A673 (cell line): Measurements from ENCODE around the gene GLOD4. TPM values are rescaled to one million over a fixed set of nuclear protein-coding genes. Genes with fewer than 3 reads are reported as not detected.

ENCODE experiments used
- BruUV-seq: library from RNA; stranded (reverse); fragments of 400-500 nt; replicated peaks from 2 replicates; lab custom pipeline; 2021; lab: Mats Ljungman, UMichigan
- CTCF ChIA-PET: fragments of 300-600 bp; sonication (Branson Sonifier 250); formaldehyde crosslinking; loops from one replicate; lab custom pipeline; 2022; ENCODE audit warnings: antibody characterized with exemption; lab: Charles Lee
- POLR2A ChIA-PET: fragments of 300-600 bp; sonication (Branson Sonifier 250); formaldehyde crosslinking; loops from one replicate; lab custom pipeline; 2022; ENCODE audit warnings: antibody characterized with exemption; ENCODE audit not compliant: low non-redundant PET; lab: Charles Lee
- DNase-seq: peaks from one replicate; pipeline ENCODE4 v3.0.0-alpha.2; 2015; ENCODE audit warnings: low spot score
- H3K27ac ChIP-seq: fragments of 200-600 bp; sonication (generic); 2 replicates; pipeline ENCODE4 v1.5.1; 2016; ENCODE audit warnings: mixed run types, low read depth, mild to moderate bottlenecking, mixed read lengths, antibody characterized with exemption, low read length; ENCODE audit not compliant: poor library complexity, severe bottlenecking
- H3K27me3 ChIP-seq: fragments of 200-600 bp; sonication (generic); replicated peaks from 2 replicates; pipeline ENCODE4 v1.6.1; 2017; ENCODE audit warnings: mixed run types, low read depth, mild to moderate bottlenecking, mixed read lengths, antibody characterized with exemption, low read length; ENCODE audit not compliant: insufficient read depth, poor library complexity
- H3K36me3 ChIP-seq: fragments of 200-600 bp; sonication (generic); 2 replicates; pipeline ENCODE4 v1.6.1; 2016; ENCODE audit warnings: mixed run types, mild to moderate bottlenecking, mixed read lengths, antibody characterized with exemption, low read length; ENCODE audit not compliant: insufficient read depth, poor library complexity, severe bottlenecking
- H3K4me1 ChIP-seq: fragments of 200-600 bp; sonication (generic); 2 replicates; pipeline ENCODE4 v1.6.1; 2017; ENCODE audit warnings: mixed run types, mild to moderate bottlenecking, mixed read lengths, antibody characterized with exemption, low read length; ENCODE audit not compliant: insufficient read depth, poor library complexity, severe bottlenecking
- H3K4me3 ChIP-seq: fragments of 200-600 bp; sonication (generic); 2 replicates; pipeline ENCODE4 v1.5.1; 2016; ENCODE audit warnings: low read depth, mixed run types, mild to moderate bottlenecking, mixed read lengths, low read length; ENCODE audit not compliant: poor library complexity, severe bottlenecking
- H3K9me3 ChIP-seq: fragments of 200-600 bp; sonication (generic); 2 replicates; pipeline ENCODE4 v1.6.1; 2016; ENCODE audit warnings: mixed run types, low read depth, mild to moderate bottlenecking, mixed read lengths, antibody characterized with exemption, low read length; ENCODE audit not compliant: poor library complexity, severe bottlenecking
- CTCF ChIP-seq: fragments of 300-800, 200-600 bp; sonication (generic); conservative IDR thresholded peaks from 2 replicates; pipeline ENCODE4 v1.5.1; 2017; ENCODE audit warnings: low read depth, mild to moderate bottlenecking, antibody characterized with exemption, low read length, moderate library complexity, mixed read lengths
- EZH2 ChIP-seq: fragments of 200-600 bp; sonication (generic); IDR thresholded peaks from 2 replicates; pipeline ENCODE4 v1.6.1; 2017; ENCODE audit warnings: borderline replicate concordance, low read depth, mild to moderate bottlenecking, mixed read lengths, antibody characterized with exemption, low read length; ENCODE audit not compliant: poor library complexity, severe bottlenecking
- intact Hi-C: fragments of 100-400 bp; cut with micrococcal nuclease; formaldehyde crosslinking; loops from one replicate; pipeline ENCODE4 v1.10.0; 2022; ENCODE audit not compliant: unreplicated experiment
- total RNA-seq: library from RNA; stranded (reverse); gene quantifications from 2 replicates; pipeline ENCODE4 v1.2.3, GENCODE V29; 2021

GLOD4 gene
- total RNA-seq, 1 experiment from 2014 or later = 110 TPM

GRCh38 chr17:814371-814770 lies 32.3 kb upstream of the GLOD4 start:
- Histone ChIP-seq H3K4me3 (no peak overlapping the region), H3K27me3 (no peaks in the 10 kb centered on the region), H3K4me1 (no peaks in the 10 kb centered on the region), H3K9me3 (no peaks in the 10 kb centered on the region), H3K27ac (no peak overlapping the region), H3K36me3 (no peaks in the 10 kb centered on the region)
- ChIA-PET POLR2A (no interaction called here), CTCF (no interaction called here)
- TF ChIP-seq CTCF (no peak), EZH2 (no peak)
- no peak for DNase-seq
- intact Hi-C loops = no loop called here
- BruUV-seq = no TSS peak

GRCh38 chr17:812638-813204 lies 30.6 kb upstream of the GLOD4 start:
- no peak for TF ChIP-seq EZH2
- TF ChIP-seq CTCF = no peak
- CTCF ChIA-PET = no interaction called here
- Histone ChIP-seq H3K9me3 (no peaks in the 10 kb centered on the region), H3K27me3 (no peaks in the 10 kb centered on the region), H3K4me3 (no peak overlapping the region), H3K36me3 (no peaks in the 10 kb centered on the region), H3K4me1 (no peaks in the 10 kb centered on the region), H3K27ac (no peak overlapping the region)
- no TSS peak for BruUV-seq
- no peak for DNase-seq
- intact Hi-C loops = no loop called here
- POLR2A ChIA-PET = no interaction called here

GRCh38 chr17:811051-811784 lies 29.1 kb upstream of the GLOD4 start:
- no peak for TF ChIP-seq EZH2
- no peak for TF ChIP-seq CTCF
- no peaks in the 10 kb centered on the region for H3K9me3 ChIP-seq
- CTCF ChIA-PET = no interaction called here
- BruUV-seq = no TSS peak
- peaks cover 7% of the 10 kb centered on the region for H3K27me3 ChIP-seq
- no peaks in the 10 kb centered on the region for H3K36me3 ChIP-seq
- DNase-seq = no peak
- intact Hi-C loops = no loop called here
- no peaks in the 10 kb centered on the region for H3K4me1 ChIP-seq
- POLR2A ChIA-PET = no interaction called here
- H3K4me3 ChIP-seq = no peak overlapping the region
- H3K27ac ChIP-seq = no peak overlapping the region
